HG03520 (cell line): ENCODE results near the gene MGARP.
A peak's percentile ranks its signal among the peaks of the same experiment; 100 is the strongest.
"Not testable (repeated sequence)": the region's sequence is repeated elsewhere in the genome, so short reads cannot be mapped to it uniquely, and the experiment has no call there.

Experiments used
- ATAC-seq: cut with Tn5 transposase; IDR thresholded peaks from one replicate; pipeline ENCODE4 v1.9.1; 2021; ENCODE audit warnings: mild to moderate bottlenecking, moderate library complexity; ENCODE audit not compliant: unreplicated experiment

Gene MGARP

GRCh38 chr4:139295942-139296299 is 15.9 kb upstream of the MGARP start:
- no peak for ATAC-seq

- peak; percentile 88 for ATAC-seq
These were observed 15.3 kb upstream of the MGARP start for GRCh38 chr4:139295206-139295941.

- ATAC-seq = no peak
These were observed 6.2 kb upstream of the MGARP start for GRCh38 chr4:139286186-139286698.

GRCh38 chr4:139282721-139283075 is 2.7 kb upstream of the MGARP start:
- ATAC-seq = no peak

GRCh38 chr4:139282065-139282720 is 2.2 kb upstream of the MGARP start:
- ATAC-seq = no peak

DNA sequence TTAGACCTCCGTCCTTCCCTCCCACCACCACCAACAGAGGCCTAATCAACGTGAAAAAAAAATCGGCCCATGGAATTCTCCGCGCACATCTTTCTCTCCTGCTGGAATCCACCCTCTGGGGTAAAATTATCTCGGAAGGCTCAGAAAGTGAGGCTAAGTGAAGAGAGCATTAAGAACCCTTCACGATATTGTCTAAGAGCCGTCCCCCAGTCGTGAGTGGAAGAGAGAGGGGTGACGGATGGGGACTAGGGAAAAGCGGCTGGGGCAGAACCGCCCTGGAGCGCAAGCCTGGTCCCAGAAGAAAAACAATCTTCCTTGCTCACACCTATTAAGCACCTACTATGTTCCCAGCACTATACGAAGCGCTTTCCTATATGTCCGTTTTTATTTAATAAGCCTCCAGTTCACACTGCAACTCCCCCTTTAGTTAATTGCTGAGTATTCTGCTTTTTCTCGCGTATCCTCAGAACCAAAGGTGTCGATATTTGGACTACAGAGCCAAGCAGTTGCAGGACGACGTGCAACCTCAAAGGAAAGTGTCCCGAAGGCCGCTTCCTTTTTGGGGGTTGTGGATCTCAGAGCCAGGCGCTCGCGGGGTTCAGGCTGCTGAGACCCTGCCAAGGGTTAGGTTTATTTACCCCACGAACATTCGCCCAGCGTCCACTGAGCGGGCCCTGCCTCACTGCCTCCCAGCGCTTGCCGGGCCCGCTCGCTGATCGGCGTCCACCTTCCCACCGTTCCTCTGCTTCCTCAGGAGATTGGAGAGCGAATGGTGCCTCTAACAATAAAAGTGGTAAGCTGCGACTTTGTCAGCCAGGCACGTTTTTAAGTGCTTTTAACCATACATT is 889 bp downstream of the MGARP start:
- ATAC-seq = no peak

DNA sequence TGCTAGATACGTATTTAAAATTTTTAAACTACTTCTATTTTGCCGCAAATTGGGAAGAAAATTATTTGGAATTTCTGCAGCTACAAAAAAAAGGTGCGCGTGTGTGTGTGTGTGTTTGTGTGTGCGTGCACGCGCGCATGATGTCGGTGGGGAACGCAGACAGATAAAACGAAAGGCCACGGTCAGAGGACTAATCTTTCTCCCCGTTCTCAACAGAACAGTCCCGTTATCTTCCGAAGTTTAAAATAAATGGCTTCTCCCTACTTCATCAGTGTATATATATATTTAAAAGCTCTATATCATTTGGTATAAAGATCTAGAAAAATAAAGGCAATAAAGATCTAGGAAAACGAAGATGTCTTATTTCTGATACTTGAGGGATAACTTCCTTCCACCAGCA is 1.5 kb downstream of the MGARP start:
- no peak for ATAC-seq

GRCh38 chr4:139275281-139275735 is 4.7 kb downstream of the MGARP start:
- no peak for ATAC-seq

DNA sequence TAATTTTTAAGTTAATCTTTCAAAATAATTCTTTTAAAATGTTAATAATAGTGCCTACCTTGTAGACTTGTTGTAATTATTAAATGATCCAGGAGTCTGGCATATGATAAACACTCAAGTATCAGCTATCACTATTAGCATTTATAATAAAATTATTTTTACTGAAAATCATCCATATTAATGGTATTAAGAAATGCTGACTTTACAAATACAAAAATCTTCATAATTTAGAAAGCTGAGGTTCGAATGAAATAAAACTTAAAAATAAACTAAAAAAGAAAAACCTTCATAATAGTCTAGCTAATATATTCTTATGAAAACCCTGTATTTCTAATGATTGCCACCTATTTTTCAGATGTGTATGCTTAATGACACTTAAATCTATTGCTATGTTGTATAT is 5.2 kb downstream of the MGARP start:
- ATAC-seq = no peak

- no peak for ATAC-seq
These were observed 6.2 kb downstream of the MGARP start for GRCh38 chr4:139273835-139274234.

DNA sequence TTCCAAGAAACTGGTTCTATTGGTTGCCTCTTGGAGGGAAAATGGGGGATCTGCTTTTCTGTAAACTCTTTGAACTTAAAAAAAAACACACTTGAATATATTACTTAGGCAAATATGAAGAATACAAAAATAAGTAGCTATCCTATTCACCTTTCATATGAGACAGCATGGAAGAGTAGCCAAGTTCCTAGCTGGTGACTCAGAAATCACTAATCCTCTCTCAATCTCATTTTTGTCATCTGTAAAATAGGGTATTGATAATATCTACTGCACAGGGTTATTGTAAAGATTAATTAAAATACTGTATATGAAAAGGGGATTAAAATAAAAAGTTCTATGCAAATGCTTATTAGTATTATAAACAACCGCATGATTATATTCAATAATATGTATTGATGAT is 12.7 kb downstream of the MGARP start:
- no peak for ATAC-seq

GRCh38 chr4:139266583-139267257 is 13.3 kb downstream of the MGARP start:
- ATAC-seq = peak; percentile 95

DNA sequence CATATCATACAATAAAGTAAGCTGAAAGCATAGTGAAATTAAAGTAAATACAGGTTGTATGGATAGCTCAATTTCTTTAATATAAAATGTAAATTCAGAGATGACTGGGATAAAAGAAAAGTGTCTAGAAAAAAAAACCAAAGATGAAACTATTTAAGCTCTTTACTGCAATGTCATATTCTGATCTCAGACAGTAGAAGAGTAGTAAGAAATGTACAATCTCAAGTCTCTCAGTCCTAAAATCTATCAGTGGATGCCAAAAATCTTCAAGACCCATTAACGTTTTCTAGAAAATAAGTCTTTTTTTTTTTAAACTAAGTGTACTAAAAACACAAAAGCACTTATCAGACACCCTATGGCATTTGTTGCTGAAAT is 13.8 kb downstream of the MGARP start:
- peak; percentile 2 for ATAC-seq

GRCh38 chr4:139265654-139266053 is 14.4 kb downstream of the MGARP start:
- no peak for ATAC-seq

DNA sequence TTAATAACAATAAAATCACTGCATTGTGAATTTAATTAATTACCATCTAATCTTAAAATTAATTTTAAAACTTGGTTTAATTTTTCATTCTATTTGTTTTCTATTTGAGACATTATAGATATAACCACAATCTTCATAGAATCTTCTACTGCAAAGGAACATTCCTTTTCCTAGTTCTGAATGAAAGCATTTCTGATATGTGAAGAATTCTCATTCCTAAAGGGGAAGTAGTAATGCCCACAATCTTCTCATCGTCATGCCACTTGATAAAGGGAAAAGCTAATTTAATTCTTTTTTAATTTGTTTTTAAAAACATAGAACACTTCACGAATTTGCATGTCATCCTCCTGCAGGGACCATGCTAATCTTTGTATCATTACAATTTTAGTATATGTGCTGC is 23.7 kb downstream of the MGARP start:
- ATAC-seq = no peak

DNA sequence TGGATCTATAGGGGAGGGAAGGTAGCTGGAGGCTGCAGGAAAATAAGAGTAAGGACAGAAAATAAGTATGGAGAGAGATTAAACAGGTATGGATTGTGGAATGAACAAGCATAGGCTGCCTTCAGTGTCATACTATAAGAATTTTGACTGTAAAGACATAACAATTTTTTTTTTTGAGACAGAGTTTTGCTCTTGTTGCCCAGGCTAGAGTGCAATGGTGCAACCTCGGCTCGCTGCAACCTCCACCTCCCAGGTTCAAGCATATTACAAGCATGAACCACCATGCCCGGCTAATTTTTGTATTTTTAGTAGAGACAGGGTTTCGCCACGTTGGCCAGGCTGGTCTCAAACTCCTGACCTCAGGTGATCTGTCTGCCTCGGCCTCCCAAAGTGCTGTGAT is 24.4 kb downstream of the MGARP start:
- not testable (repeated sequence) for ATAC-seq

DNA sequence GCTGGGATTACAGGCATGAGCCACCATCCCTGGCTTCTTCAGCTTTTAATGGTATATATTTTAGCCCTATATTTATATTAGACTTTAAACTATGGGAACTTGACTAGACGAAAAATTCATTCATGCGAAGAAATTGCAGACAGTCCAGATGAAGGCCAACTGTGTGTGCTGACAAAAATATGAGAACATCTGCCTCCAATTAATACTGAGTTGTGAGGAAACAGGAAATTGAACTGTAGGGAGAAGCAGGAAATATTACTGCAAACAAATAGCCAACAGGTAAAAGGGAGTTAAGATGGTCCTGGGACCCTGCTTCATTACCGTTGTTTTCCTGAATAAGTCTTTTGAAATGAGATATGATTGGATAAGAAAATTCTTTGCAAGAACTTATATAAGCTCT is 26.3 kb downstream of the MGARP start:
- ATAC-seq = no peak

DNA sequence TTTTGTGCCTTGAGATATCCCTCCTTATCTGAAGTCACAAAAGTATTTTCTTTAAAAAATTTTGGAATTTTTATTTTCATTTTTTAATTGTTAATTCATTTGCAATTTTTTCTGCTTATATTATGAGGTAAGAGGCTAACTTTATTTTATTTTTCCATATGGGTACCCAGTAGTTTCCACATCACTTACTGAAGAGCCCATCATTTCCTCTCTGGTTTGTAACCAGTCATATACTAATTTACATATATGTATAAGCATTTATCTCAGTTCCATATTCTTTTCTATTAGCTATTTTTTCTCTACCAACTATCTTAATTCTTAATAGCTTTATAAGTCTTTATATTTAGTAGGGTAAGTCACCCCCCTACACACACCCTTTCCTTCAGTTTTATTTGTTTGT is 27.0 kb downstream of the MGARP start:
- ATAC-seq = no peak

DNA sequence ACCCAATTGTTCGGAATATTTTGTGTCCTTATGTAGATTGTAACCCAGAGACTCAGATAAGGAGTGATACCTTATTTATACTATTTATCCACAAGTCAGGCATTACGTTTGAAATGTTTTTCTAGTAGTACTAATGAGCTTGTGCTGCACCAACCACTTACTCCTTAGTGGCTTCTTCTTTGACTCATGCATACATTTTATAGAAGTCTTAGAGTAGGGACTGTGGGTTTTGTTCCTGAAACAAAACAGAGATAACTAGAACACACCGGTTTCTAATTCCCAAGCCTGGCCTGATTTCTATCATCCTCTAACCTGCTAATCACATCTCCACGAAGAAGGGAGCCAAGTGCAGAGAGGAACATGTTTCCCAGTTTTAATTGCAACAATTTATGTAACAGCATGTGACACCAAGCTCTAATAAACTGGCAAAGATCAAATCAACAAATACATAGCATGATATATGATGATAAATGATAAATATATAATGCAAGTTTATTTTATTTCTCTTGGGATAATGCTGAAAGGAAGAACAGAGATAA is 32.3 kb downstream of the MGARP start:
- no peak for ATAC-seq

DNA sequence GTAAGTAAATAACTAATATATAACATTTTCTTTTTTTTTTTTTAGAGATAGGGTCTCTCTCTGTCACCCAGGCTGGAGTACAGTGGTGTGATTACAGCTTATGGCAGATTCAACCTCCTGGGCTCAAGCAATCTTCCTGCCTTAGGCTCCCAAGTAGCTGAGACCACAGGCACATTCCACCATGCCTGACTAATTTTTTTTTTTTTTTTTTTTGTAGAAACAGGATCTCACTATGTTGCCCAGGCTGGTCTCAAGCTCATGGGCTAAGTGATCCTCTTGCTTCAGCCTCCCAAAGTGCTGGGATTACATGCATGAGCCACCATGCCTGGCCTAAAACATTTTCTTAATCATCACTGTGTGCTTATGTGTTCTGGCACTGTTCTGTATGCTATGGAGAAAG is 32.8 kb downstream of the MGARP start:
- no peak for ATAC-seq

GRCh38 chr4:139246166-139246565 is 33.9 kb downstream of the MGARP start:
- ATAC-seq = no peak
